ENCODE measurements around the gene TCF3. TPM values are rescaled to one million over a fixed set of nuclear protein-coding genes. Genes with fewer than 3 reads are reported as not detected.

Gene TCF3
- total RNA-seq, 1 donor from 2014 or later: 172 TPM

DNA sequence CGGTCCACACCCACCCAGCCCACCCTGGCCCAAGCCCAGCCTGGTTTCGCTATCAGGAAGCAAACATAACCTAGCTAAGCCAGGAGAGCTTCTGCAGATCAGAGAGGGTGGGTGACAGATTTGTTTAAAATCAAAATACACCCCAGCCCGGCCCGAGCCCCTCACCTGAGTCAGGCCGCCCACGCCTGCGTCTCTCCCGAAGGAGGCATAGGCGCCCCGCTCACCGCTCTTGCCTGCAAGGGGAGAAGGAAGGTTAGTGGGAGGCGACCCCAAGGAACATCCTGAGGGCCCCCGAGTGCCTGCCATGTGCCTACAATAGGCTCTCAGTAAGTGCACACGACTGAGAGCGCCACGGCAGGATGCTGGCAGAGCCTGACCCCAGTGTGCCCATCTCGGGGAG, 25.2 kb downstream of the TCF3 start:
- no peaks in the 10 kb centered on the region for H3K9me3 Mint-ChIP-seq
- H3K4me3 Mint-ChIP-seq: no peak overlapping the region
- intact Hi-C loops (cut with micrococcal nuclease): no loop called here
- no peak for DNase-seq (ENCODE audit: low spot score)
- peaks cover 9% of the 10 kb centered on the region for H3K36me3 Mint-ChIP-seq (ENCODE audit: low read depth)
- H3K4me1 Mint-ChIP-seq (ENCODE audit: low read depth): no peaks in the 10 kb centered on the region
- H3K27me3 Mint-ChIP-seq (ENCODE audit: insufficient read depth): no peaks in the 10 kb centered on the region
- H3K27ac Mint-ChIP-seq: no peak overlapping the region

DNA sequence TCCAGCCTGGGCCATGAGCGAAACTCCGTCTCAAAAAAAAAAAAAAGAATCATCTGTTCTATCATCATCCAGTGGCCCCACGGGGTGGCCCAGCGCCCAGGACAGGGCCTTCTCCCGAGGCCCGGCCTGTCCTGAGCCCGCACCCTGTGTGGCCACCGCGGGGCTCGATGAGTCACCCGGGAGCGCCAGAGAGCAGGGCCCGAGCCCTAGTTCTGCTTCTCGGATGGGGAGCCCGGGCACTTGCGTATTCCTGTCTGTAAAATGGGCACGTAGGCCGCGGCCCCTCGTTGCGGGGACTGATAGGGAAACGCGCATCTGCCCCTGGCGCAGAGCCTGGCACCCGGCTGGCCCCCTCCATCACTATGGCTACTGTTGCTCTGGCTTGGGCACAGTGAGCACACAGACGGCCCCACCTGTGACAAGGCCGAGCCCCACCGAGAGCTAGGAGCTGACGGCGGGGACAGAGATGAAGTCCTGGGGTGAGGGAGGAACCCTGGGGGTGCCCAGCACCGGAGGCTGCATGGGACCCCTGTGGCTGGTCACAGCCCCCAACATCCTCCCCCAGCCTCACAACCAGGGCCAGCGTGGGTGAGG, 25.9 kb downstream of the TCF3 start:
- H3K27ac Mint-ChIP-seq: no peak overlapping the region
- H3K9me3 Mint-ChIP-seq: no peaks in the 10 kb centered on the region
- no peak overlapping the region for H3K4me3 Mint-ChIP-seq
- peaks cover 9% of the 10 kb centered on the region for H3K36me3 Mint-ChIP-seq (ENCODE audit: low read depth)
- H3K27me3 Mint-ChIP-seq (ENCODE audit: insufficient read depth): no peaks in the 10 kb centered on the region
- intact Hi-C loops (cut with micrococcal nuclease): no loop called here
- DNase-seq (ENCODE audit: low spot score): no peak
- H3K4me1 Mint-ChIP-seq (ENCODE audit: low read depth): no peaks in the 10 kb centered on the region

DNA sequence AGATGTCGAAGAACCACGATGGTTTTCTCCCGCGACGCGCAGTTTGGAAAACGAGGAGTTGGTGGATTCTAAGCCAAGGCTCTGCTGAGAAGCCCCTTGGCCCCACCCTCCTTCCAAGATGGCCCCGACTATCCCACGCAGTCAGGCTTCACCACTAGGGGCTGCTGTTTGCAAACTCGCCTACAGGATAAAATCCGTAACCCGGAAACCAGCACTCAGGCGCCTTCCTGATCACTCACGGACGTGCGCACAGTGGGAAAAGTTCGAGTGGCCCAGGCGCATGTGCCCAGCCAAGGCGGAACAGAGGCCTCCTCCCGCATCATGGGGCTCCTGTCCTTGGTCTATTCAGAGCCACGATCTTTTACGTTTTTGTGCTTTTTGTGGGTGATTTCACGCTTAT, 28.0 kb downstream of the TCF3 start:
- Mint-ChIP-seq H3K27me3 (ENCODE audit: insufficient read depth) (no peaks in the 10 kb centered on the region), H3K27ac (no peak overlapping the region)
- intact Hi-C loops (cut with micrococcal nuclease): no loop called here

GRCh38 chr19:1622541-1622940, 29.9 kb downstream of the TCF3 start:
- Mint-ChIP-seq H3K27ac (peak overlapping the region; percentile 18), H3K36me3 (ENCODE audit: low read depth) (peaks cover 12% of the 10 kb centered on the region), H3K4me1 (ENCODE audit: low read depth) (no peaks in the 10 kb centered on the region), H3K9me3 (no peaks in the 10 kb centered on the region), H3K27me3 (ENCODE audit: insufficient read depth) (no peaks in the 10 kb centered on the region), H3K4me3 (no peak overlapping the region)
- DNase-seq (ENCODE audit: low spot score): no peak
- intact Hi-C loops (cut with micrococcal nuclease): no loop called here

More for the DNA sequence above, 28.0 kb downstream of the TCF3 start:
- no peaks in the 10 kb centered on the region for H3K4me1 Mint-ChIP-seq (ENCODE audit: low read depth)
- H3K9me3 Mint-ChIP-seq: no peaks in the 10 kb centered on the region
- H3K36me3 Mint-ChIP-seq (ENCODE audit: low read depth): peaks cover 9% of the 10 kb centered on the region
- peak; percentile 18 for DNase-seq (ENCODE audit: low spot score)
- H3K4me3 Mint-ChIP-seq: no peak overlapping the region

- Mint-ChIP-seq H3K27me3 (ENCODE audit: insufficient read depth) (no peaks in the 10 kb centered on the region), H3K9me3 (no peaks in the 10 kb centered on the region), H3K4me1 (ENCODE audit: low read depth) (peaks cover 3% of the 10 kb centered on the region), H3K36me3 (ENCODE audit: low read depth) (peaks cover 14% of the 10 kb centered on the region), H3K27ac (no peak overlapping the region), H3K4me3 (no peak overlapping the region)
- intact Hi-C loops (cut with micrococcal nuclease): no loop called here
- DNase-seq (ENCODE audit: low spot score): no peak
Measured at GRCh38 chr19:1622007-1622406, 30.4 kb downstream of the TCF3 start.

- no peak for DNase-seq (ENCODE audit: low spot score)
- Mint-ChIP-seq H3K36me3 (ENCODE audit: low read depth) (peaks cover 14% of the 10 kb centered on the region), H3K27ac (no peak overlapping the region), H3K27me3 (ENCODE audit: insufficient read depth) (no peaks in the 10 kb centered on the region), H3K4me1 (ENCODE audit: low read depth) (peaks cover 8% of the 10 kb centered on the region), H3K4me3 (no peak overlapping the region), H3K9me3 (no peaks in the 10 kb centered on the region)
- intact Hi-C loops (cut with micrococcal nuclease): no loop called here
Measured at GRCh38 chr19:1621574-1621973, 30.8 kb downstream of the TCF3 start.

DNA sequence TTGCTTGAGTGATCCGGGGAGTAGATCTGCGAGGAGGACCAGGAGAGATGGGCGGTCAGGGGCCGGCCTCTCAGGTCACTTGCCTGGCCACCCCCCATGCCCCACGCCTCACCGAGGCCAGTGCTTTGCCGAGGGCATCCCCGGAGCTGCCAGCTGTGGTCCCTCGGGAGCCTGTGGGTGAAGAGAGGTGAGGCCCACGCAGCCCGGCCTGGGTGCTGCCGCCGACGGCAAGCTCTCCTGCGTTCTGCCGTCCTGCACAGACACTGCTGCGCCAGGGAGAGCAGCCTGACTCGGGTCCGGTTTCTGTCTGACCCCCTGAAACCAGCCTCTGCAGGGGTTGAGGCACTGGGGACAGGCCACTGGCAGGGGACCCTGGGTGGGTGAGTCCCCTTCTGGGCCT, 31.4 kb downstream of the TCF3 start:
- Mint-ChIP-seq H3K9me3 (no peaks in the 10 kb centered on the region), H3K27ac (no peak overlapping the region), H3K4me3 (no peak overlapping the region), H3K36me3 (ENCODE audit: low read depth) (peaks cover 14% of the 10 kb centered on the region), H3K4me1 (ENCODE audit: low read depth) (peaks cover 10% of the 10 kb centered on the region), H3K27me3 (ENCODE audit: insufficient read depth) (no peaks in the 10 kb centered on the region)
- no peak for DNase-seq (ENCODE audit: low spot score)
- intact Hi-C loops (cut with micrococcal nuclease): no loop called here

GRCh38 chr19:1620502-1620901, 31.9 kb downstream of the TCF3 start:
- intact Hi-C loops (cut with micrococcal nuclease): no loop called here
- no peak for DNase-seq (ENCODE audit: low spot score)
- H3K27me3 Mint-ChIP-seq (ENCODE audit: insufficient read depth): no peaks in the 10 kb centered on the region
- H3K36me3 Mint-ChIP-seq (ENCODE audit: low read depth): peaks cover 18% of the 10 kb centered on the region
- H3K4me3 Mint-ChIP-seq: no peak overlapping the region
- H3K27ac Mint-ChIP-seq: no peak overlapping the region
- H3K4me1 Mint-ChIP-seq (ENCODE audit: low read depth): peaks cover 10% of the 10 kb centered on the region
- H3K9me3 Mint-ChIP-seq: no peaks in the 10 kb centered on the region

DNA sequence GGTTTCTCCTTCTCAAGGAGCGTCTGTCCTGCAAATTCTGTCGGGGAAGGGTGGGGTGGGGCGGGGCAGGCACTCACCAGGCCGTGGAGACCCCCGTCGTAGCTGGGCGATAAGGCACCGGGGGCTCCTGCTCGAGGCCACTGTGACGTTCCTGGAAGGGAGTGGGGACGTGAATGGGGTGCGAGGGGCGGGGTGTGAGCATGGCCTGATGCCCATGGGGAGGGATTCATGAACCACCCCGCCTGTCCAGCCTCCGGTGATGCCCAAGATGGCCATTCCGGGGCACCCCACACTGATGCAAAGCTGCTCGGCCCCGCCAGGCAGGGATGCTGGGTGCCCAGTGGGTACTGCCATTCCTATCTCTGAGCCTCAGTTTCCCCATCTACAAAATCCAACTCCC, 32.7 kb downstream of the TCF3 start:
- intact Hi-C loops (cut with micrococcal nuclease): no loop called here
- Mint-ChIP-seq H3K36me3 (ENCODE audit: low read depth) (peaks cover 20% of the 10 kb centered on the region), H3K27me3 (ENCODE audit: insufficient read depth) (no peaks in the 10 kb centered on the region), H3K27ac (no peak overlapping the region), H3K4me1 (ENCODE audit: low read depth) (peaks cover 10% of the 10 kb centered on the region), H3K4me3 (no peak overlapping the region), H3K9me3 (no peaks in the 10 kb centered on the region)
- DNase-seq (ENCODE audit: low spot score): no peak

DNA sequence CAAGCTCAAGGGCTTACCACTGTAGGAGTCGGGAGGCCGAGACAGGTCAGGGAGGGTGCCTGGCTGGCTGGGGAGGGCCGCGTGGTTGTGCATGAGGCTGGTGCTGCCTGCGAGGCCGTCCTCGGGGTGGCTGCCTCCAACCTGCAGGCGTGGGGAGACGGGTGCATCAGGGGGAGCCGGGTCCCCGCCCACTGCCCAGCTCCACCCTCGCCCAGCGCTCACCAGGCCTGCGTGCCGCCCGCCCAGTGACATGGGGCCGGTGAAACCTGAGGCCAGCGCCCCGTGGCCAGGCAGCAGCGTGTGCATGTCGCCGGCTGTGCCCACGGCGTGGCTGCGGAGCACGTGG, 33.3 kb downstream of the TCF3 start:
- Mint-ChIP-seq H3K9me3 (no peaks in the 10 kb centered on the region), H3K27me3 (ENCODE audit: insufficient read depth) (no peaks in the 10 kb centered on the region), H3K4me3 (no peak overlapping the region), H3K4me1 (ENCODE audit: low read depth) (peaks cover 10% of the 10 kb centered on the region), H3K36me3 (ENCODE audit: low read depth) (peaks cover 21% of the 10 kb centered on the region), H3K27ac (no peak overlapping the region)
- intact Hi-C loops (cut with micrococcal nuclease): no loop called here
- no peak for DNase-seq (ENCODE audit: low spot score)

- DNase-seq (ENCODE audit: low spot score): no peak
- Mint-ChIP-seq H3K27ac (peak overlapping the region; percentile 4), H3K27me3 (ENCODE audit: insufficient read depth) (no peaks in the 10 kb centered on the region), H3K36me3 (ENCODE audit: low read depth) (peaks cover 23% of the 10 kb centered on the region), H3K4me1 (ENCODE audit: low read depth) (peaks cover 10% of the 10 kb centered on the region), H3K4me3 (no peak overlapping the region), H3K9me3 (no peaks in the 10 kb centered on the region)
- intact Hi-C loops (cut with micrococcal nuclease): no loop called here
Measured at GRCh38 chr19:1618157-1619093, 34.0 kb downstream of the TCF3 start.

DNA sequence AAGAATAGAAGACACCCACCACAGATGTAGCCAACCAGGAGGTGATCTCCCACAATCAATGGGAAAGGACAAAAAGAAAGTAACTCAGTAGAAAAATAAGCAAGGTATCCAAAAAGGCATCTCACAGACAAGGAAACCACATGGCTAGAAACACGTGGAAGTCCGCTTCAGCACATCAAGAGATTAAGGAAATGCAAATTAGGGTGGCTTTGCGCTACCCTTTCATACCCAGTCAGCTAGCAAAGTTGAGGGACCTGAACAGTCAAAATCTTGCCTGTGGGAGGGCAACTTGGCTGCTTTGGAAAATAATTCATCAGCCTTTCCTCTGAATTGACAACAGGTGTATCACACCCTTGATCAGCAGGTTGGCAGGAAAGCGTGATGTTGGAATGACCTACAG, 35.5 kb downstream of the TCF3 start:
- Mint-ChIP-seq H3K4me1 (ENCODE audit: low read depth) (peaks cover 10% of the 10 kb centered on the region), H3K4me3 (no peak overlapping the region), H3K27ac (peak overlapping the region; percentile 73), H3K27me3 (ENCODE audit: insufficient read depth) (no peaks in the 10 kb centered on the region), H3K9me3 (no peaks in the 10 kb centered on the region), H3K36me3 (ENCODE audit: low read depth) (peaks cover 21% of the 10 kb centered on the region)
- intact Hi-C loops (cut with micrococcal nuclease): no loop called here
- DNase-seq (ENCODE audit: low spot score): no peak

DNA sequence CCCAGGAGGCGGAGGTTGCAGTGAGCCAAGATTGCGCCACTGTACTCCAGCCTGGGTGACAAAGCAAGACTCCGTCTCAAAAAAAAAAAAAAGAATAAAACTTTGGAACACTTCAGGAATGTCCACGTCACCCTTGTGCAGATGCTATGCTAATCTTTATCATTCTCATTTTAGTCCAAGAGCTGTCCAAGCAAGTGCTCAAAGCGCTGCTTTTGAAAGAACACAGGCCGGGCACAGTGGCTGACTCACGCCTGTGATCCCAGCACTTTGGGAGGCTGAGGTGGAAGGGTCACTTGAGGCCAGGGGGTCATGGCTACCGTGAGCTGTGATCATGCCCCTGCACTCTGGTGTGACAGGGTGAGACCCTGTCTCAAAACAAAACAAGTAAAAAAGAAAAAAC, 36.0 kb downstream of the TCF3 start:
- H3K4me1 Mint-ChIP-seq (ENCODE audit: low read depth): peaks cover 10% of the 10 kb centered on the region
- no peaks in the 10 kb centered on the region for H3K27me3 Mint-ChIP-seq (ENCODE audit: insufficient read depth)
- no peak for DNase-seq (ENCODE audit: low spot score)
- H3K4me3 Mint-ChIP-seq: no peak overlapping the region
- peak overlapping the region; percentile 54 for H3K27ac Mint-ChIP-seq
- intact Hi-C loops (cut with micrococcal nuclease): no loop called here
- H3K36me3 Mint-ChIP-seq (ENCODE audit: low read depth): peaks cover 21% of the 10 kb centered on the region
- H3K9me3 Mint-ChIP-seq: no peaks in the 10 kb centered on the region
